ENCODE data around the gene ACOT4. TPM values are rescaled to one million over a fixed set of nuclear protein-coding genes. Genes with fewer than 3 reads are reported as not detected.
"Not testable (repeated sequence)": the region's sequence is repeated elsewhere in the genome, so short reads cannot be mapped to it uniquely, and the experiment has no call there.

Gene ACOT4, protein sequence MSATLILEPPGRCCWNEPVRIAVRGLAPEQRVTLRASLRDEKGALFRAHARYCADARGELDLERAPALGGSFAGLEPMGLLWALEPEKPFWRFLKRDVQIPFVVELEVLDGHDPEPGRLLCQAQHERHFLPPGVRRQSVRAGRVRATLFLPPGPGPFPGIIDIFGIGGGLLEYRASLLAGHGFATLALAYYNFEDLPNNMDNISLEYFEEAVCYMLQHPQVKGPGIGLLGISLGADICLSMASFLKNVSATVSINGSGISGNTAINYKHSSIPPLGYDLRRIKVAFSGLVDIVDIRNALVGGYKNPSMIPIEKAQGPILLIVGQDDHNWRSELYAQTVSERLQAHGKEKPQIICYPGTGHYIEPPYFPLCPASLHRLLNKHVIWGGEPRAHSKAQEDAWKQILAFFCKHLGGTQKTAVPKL
- total RNA-seq: under 1 TPM; 0.52 to 0.63 TPM

DNA sequence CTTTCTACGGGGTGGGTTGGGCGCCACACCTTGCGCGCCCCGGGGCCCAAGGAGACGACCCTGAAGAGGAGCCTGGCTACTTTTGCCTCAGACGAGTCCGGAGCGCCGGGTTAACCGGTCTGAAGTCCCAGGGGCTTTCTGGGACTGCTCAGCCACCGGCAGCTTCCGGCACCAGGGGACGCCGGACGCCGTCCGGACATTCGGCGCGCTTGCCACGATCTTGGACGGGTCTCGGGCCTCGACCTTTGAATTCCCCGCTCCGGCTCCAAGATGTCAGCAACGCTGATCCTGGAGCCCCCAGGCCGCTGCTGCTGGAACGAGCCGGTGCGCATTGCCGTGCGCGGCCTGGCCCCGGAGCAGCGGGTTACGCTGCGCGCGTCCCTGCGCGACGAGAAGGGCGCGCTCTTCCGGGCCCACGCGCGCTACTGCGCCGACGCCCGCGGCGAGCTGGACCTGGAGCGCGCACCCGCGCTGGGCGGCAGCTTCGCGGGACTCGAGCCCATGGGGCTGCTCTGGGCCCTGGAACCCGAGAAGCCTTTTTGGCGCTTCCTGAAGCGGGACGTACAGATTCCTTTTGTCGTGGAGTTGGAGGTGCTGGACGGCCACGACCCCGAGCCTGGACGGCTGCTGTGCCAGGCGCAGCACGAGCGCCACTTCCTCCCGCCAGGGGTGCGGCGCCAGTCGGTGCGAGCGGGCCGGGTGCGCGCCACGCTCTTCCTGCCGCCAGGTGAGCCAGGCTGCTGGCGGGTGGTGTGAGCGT is at the start of gene ACOT4:
Gene ACOT4, plus strand, starts transcription at position 184 of the 760 bp plus-strand sequence. Its CDS starts 87 bp downstream, at position 271.
- DNase-seq (ENCODE audit: low spot score): no peak
- H3K4me1 ChIP-seq: peaks cover 0 to 10% of the 10 kb centered on the region in 2 donors
- H3K27ac ChIP-seq: peak within 1 kb of the TSS in 1 of 2 donors; percentile 12
- no peaks in the 10 kb centered on the region for H3K36me3 ChIP-seq
- no peaks in the 10 kb centered on the region for H3K9me3 ChIP-seq
- H3K27me3 ChIP-seq: no peaks in the 10 kb centered on the region
- peak within 1 kb of the TSS; percentile 57 to 64 for H3K4me3 ChIP-seq
- TF ChIP-seq CTCF (IDR thresholded peaks at IDR 0.05): peak in 1 of 2 donors; percentile 18

- H3K36me3 ChIP-seq; H3K4me3 ChIP-seq; H3K4me1 ChIP-seq; DNase-seq (ENCODE audit: low spot score); H3K27me3 ChIP-seq; H3K9me3 ChIP-seq; H3K27ac ChIP-seq: not testable (repeated sequence)
These were observed 48.7 kb upstream of the ACOT4 start for GRCh38 chr14:73542961-73543360.

DNA sequence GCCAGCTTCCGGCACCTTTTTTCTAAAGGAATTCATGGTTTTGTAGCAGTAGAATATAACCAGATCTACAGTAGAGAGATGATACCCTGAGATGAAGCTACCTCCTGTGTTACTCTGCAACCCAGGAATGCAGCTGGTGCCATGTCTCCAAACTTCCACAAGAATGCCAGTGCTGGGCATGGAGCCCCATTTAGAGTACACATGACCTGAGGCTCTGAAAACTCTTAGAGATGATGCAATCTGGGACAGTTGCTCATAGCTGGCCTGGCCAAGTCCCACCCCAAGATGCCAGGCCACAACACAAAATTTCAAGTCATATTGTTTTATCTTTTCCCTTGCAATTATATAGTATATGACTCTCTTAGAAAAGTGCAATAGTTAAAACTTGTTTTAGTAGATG is 46.3 kb upstream of the ACOT4 start:
- DNase-seq (ENCODE audit: low spot score); H3K4me3 ChIP-seq; H3K27ac ChIP-seq: not testable (repeated sequence)

DNA sequence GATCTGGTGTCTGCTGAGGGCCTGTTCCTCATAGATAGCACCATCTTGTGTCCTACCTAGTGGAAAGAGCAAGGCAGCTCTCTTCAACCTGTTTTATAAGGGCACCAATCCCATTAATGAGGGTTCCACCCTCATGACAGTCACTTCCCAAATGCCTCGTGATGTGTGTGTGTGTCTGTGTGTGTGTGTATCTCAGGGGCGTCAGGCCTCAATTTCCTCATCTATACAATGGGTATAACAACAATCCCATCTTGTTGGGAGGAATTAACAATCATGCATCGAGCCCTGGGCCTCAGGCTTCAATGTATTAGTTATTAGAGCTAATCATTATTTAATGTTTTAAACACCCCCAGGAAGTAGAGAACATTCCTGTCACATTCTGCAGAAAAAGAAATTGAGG is 42.6 kb upstream of the ACOT4 start:
- H3K9me3 ChIP-seq; H3K4me3 ChIP-seq; DNase-seq (ENCODE audit: low spot score); H3K27me3 ChIP-seq; H3K27ac ChIP-seq; H3K4me1 ChIP-seq; H3K36me3 ChIP-seq: not testable (repeated sequence)

More for the DNA sequence above, 46.3 kb upstream of the ACOT4 start:
- H3K9me3 ChIP-seq, H3K36me3 ChIP-seq, H3K4me1 ChIP-seq, H3K27me3 ChIP-seq: not testable (repeated sequence)

DNA sequence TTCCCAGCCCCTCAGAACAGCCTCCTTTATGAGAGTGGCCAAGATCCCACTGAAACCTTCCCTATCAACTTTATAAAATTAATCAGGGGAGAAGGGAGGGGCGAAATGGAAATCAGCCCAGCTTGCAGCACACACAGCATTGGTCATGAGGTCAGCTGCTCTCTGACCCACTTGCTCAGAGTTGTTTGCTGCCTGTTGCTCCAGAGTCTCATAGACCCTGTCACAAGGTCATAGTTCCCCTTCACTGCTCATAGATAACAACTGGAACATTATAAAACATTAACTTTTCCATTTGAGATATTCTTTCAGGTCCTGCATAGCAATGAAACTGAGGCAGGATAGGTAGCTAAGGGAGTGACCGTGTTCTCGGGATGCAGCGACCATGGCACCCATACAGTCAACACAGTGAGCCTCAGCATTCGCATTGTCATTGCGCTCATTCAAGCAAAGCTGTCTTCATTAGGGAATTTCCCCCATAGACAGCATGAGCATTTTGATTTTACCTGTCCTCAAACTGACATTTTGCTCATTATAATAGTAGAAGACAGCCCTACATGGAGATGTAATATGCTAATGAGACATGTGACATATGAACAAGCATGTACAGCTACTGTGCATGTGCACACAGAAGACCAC is 41.7 kb upstream of the ACOT4 start:
- not testable (repeated sequence) for H3K27ac ChIP-seq; H3K9me3 ChIP-seq; H3K36me3 ChIP-seq; H3K27me3 ChIP-seq; H3K4me1 ChIP-seq; H3K4me3 ChIP-seq; DNase-seq (ENCODE audit: low spot score)

- Histone ChIP-seq H3K9me3 (no peaks in the 10 kb centered on the region), H3K4me3 (no peak overlapping the region), H3K27me3 (no peaks in the 10 kb centered on the region), H3K36me3 (no peaks in the 10 kb centered on the region), H3K4me1 (no peaks in the 10 kb centered on the region), H3K27ac (no peak overlapping the region)
- no peak for TF ChIP-seq CTCF (IDR thresholded peaks at IDR 0.05)
- DNase-seq (ENCODE audit: low spot score): no peak
These were observed 37.8 kb upstream of the ACOT4 start for GRCh38 chr14:73553845-73554244.

- H3K4me3 ChIP-seq; H3K27ac ChIP-seq; H3K27me3 ChIP-seq; H3K9me3 ChIP-seq; H3K36me3 ChIP-seq; H3K4me1 ChIP-seq; DNase-seq (ENCODE audit: low spot score): not testable (repeated sequence)
These were observed 34.5 kb upstream of the ACOT4 start for GRCh38 chr14:73557201-73557600.

DNA sequence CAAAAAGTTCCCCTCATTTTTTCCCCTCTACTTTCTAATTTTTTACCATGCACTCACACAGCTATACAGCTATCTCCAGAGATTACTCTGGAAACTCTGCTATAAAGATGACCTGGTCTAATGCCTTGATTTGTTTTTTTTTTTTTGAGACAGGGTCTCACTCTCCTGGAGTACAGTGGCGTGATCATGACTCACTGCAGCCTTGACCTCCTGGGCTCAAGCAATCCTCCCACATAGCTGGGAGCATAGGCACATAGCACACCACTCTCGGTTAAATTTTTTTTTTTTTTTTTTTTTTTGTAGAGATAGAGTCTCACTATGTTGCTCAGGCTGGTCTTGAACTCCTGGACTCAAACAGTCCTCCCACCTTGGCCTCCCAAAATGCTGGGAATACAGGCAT is 33.4 kb upstream of the ACOT4 start:
- DNase-seq (ENCODE audit: low spot score); H3K27me3 ChIP-seq; H3K36me3 ChIP-seq; H3K4me3 ChIP-seq; H3K9me3 ChIP-seq; H3K4me1 ChIP-seq; H3K27ac ChIP-seq: not testable (repeated sequence)

- H3K36me3 ChIP-seq; DNase-seq (ENCODE audit: low spot score); H3K27ac ChIP-seq; H3K27me3 ChIP-seq; H3K9me3 ChIP-seq; H3K4me3 ChIP-seq; H3K4me1 ChIP-seq: not testable (repeated sequence)
These were observed 29.4 kb upstream of the ACOT4 start for GRCh38 chr14:73562256-73562655.

DNA sequence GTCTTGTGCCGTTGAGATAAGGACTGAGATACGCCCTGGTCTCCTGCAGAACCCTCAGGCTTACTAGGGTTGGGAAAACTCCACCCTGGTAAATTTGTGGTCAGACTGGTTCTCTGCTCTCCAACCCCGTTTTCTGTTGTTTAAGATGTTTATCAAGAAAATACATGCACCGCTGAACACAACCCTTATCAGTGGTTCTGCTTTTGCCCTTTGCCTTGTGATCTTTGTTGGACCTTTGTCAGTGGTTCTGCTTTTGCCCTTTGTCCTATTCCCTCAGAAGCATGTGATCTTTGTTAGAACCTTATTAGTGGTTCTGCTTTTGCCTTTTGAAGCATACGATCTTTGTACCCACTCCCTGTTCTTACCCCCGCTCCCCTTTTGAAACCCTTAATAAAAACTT is 29.0 kb upstream of the ACOT4 start:
- peaks cover 0 to 14% of the 10 kb centered on the region in 2 donors for H3K4me1 ChIP-seq
- H3K36me3 ChIP-seq; H3K9me3 ChIP-seq; DNase-seq (ENCODE audit: low spot score); H3K27ac ChIP-seq; H3K4me3 ChIP-seq; H3K27me3 ChIP-seq: not testable (repeated sequence)

DNA sequence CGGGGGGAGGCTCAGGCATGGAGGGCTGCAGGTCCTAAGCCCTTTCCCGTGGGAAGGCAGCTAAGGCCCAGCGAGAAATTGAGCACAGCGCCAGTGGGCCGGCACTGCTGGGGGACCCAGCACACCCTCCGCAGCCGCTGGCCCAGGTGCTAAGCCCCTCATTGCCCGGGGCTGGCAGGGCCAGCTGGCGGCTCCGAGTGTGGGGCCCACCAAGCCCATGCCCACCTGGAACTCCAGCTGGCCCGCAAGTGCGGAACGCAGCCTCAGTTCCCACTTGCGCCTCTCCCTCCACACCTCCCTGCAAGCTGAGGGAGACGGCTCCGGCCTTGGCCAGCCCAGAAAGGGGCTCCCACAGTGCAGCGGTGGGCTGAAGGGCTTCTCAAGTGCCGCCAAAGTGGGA is 25.2 kb upstream of the ACOT4 start:
- H3K4me3 ChIP-seq; H3K27ac ChIP-seq; H3K36me3 ChIP-seq; H3K9me3 ChIP-seq; DNase-seq (ENCODE audit: low spot score); H3K27me3 ChIP-seq: not testable (repeated sequence)
- H3K4me1 ChIP-seq: peaks cover 0 to 32% of the 10 kb centered on the region in 2 donors

DNA sequence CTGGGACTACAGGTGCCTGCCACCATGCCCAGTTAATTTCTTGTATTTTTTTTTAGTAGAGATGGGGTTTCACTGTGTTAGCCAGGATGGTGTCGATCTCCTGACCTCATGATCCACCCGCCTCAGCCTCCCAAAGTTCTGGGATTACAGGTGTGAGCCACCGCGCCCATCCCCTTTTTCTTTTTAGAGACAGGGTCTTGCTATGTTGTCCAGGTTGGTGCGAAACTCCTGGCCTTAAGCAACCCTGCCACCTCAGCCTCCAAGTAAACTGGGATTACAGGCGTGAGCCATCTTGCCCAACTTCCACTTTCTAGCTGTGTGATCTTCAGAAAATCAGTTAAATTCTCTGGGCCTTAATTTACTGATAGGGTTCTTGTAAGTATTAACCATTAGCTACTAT is 24.7 kb upstream of the ACOT4 start:
- DNase-seq (ENCODE audit: low spot score); H3K4me3 ChIP-seq; H3K27me3 ChIP-seq; H3K9me3 ChIP-seq; H3K36me3 ChIP-seq; H3K27ac ChIP-seq: not testable (repeated sequence)
- H3K4me1 ChIP-seq: peaks cover 0 to 32% of the 10 kb centered on the region in 2 donors
